Parathyroid adenoma (tissue), 2 donors: Measurements from ENCODE around the gene MDN1.

Source experiments
- H2AFZ ChIP-seq: fragments of 300-600 bp; sonication (generic); one replicate; pipeline ENCODE4 v1.7.0; 2017; ENCODE audit warnings: antibody characterized with exemption, mild to moderate bottlenecking
- H3K27ac ChIP-seq: fragments of 300-600 bp; sonication (generic); one replicate; pipeline ENCODE4 v1.7.0; 2017
- H3K27me3 ChIP-seq: fragments of 300-600 bp; sonication (generic); one replicate; pipeline ENCODE4 v1.7.0; 2017; ENCODE audit warnings: low read length; ENCODE audit not compliant: control insufficient read depth, insufficient read depth
- H3K36me3 ChIP-seq: fragments of 300-600 bp; sonication (generic); one replicate; pipeline ENCODE4 v1.7.0; 2017; ENCODE audit warnings: low read length; ENCODE audit not compliant: control insufficient read depth, insufficient read depth
- H3K4me1 ChIP-seq: fragments of 300-600 bp; sonication (generic); one replicate; pipeline ENCODE4 v1.7.0; 2017; ENCODE audit warnings: control low read depth
- H3K4me2 ChIP-seq: fragments of 300-600 bp; sonication (generic); one replicate; pipeline ENCODE4 v1.7.0; 2017; ENCODE audit warnings: low read length
- H3K4me3 ChIP-seq: fragments of 300-600 bp; sonication (generic); one replicate; pipeline ENCODE4 v1.7.0; 2017; ENCODE audit warnings: low read depth, low read length
- H3K79me2 ChIP-seq: fragments of 300-600 bp; sonication (generic); one replicate; pipeline ENCODE4 v1.7.0; 2017; ENCODE audit warnings: control low read depth
- H3K9ac ChIP-seq: fragments of 300-600 bp; sonication (generic); one replicate; pipeline ENCODE4 v1.7.0; 2017; ENCODE audit warnings: mild to moderate bottlenecking
- H3K9me3 ChIP-seq: fragments of 300-600 bp; sonication (generic); one replicate; pipeline ENCODE4 v1.7.0; 2017; ENCODE audit warnings: low read length; ENCODE audit not compliant: control insufficient read depth
- CTCF ChIP-seq: fragments of 300-600 bp; sonication (generic); IDR thresholded peaks from one replicate; pipeline ENCODE4 v1.7.0; 2017; ENCODE audit warnings: antibody characterized with exemption, mild to moderate bottlenecking
- donor health status: primary hyperparathyroidism.

MDN1 gene

GRCh38 chr6:89678531-89678930 is 141.1 kb downstream of the MDN1 start:
- no peak overlapping the region for H3K4me2 ChIP-seq
- H3K27me3 ChIP-seq, result no peaks in the 10 kb centered on the region
- H3K9me3 ChIP-seq, result no peaks in the 10 kb centered on the region
- no peaks in the 10 kb centered on the region for H3K36me3 ChIP-seq
- H3K4me1 ChIP-seq, result no peaks in the 10 kb centered on the region
- H2AFZ ChIP-seq, result no peak overlapping the region
- no peak overlapping the region for H3K27ac ChIP-seq
- no peak for TF ChIP-seq CTCF
- H3K9ac ChIP-seq, result no peak overlapping the region
- no peak overlapping the region for H3K4me3 ChIP-seq
- no peaks in the 10 kb centered on the region for H3K79me2 ChIP-seq

- Histone ChIP-seq H3K9ac (no peak overlapping the region), H3K36me3 (no peaks in the 10 kb centered on the region), H3K79me2 (no peaks in the 10 kb centered on the region), H3K4me1 (no peaks in the 10 kb centered on the region), H3K4me2 (no peak overlapping the region), H3K9me3 (no peaks in the 10 kb centered on the region), H3K27me3 (no peaks in the 10 kb centered on the region), H3K4me3 (no peak overlapping the region), H2AFZ (no peak overlapping the region), H3K27ac (no peak overlapping the region)
- TF ChIP-seq CTCF, result no peak
Measured at GRCh38 chr6:89675949-89676748, 143.4 kb downstream of the MDN1 start.

- Histone ChIP-seq H3K36me3 (no peaks in the 10 kb centered on the region), H3K4me3 (no peak overlapping the region), H3K9ac (no peak overlapping the region), H2AFZ (no peak overlapping the region), H3K4me2 (no peak overlapping the region), H3K27ac (no peak overlapping the region), H3K9me3 (no peaks in the 10 kb centered on the region), H3K4me1 (no peaks in the 10 kb centered on the region), H3K79me2 (no peaks in the 10 kb centered on the region), H3K27me3 (no peaks in the 10 kb centered on the region)
- TF ChIP-seq CTCF, result no peak
Measured at GRCh38 chr6:89670935-89671565, 148.5 kb downstream of the MDN1 start.

GRCh38 chr6:89669002-89669401 is 150.6 kb downstream of the MDN1 start:
- no peaks in the 10 kb centered on the region for H3K27me3 ChIP-seq
- no peak overlapping the region for H3K4me2 ChIP-seq
- H3K9ac ChIP-seq, result no peak overlapping the region
- H3K4me1 ChIP-seq, result no peaks in the 10 kb centered on the region
- no peak overlapping the region for H3K4me3 ChIP-seq
- H2AFZ ChIP-seq, result no peak overlapping the region
- TF ChIP-seq CTCF, result no peak
- H3K9me3 ChIP-seq, result no peaks in the 10 kb centered on the region
- H3K79me2 ChIP-seq, result no peaks in the 10 kb centered on the region
- H3K36me3 ChIP-seq, result no peaks in the 10 kb centered on the region
- no peak overlapping the region for H3K27ac ChIP-seq
